NCI-H446 (cell line): ENCODE results near the gene CLEC18C.
"Not testable (repeated sequence)": the region's sequence is repeated elsewhere in the genome, so short reads cannot be mapped to it uniquely, and the experiment has no call there.

Experiments used
- DNase-seq, 2 experiments: peaks; one replicate each; lab custom pipeline; 2025; lab: John Stamatoyannopoulos, UW

The CLEC18C gene

GRCh38 chr16:70159355-70160348, 13.9 kb upstream of the CLEC18C start:
- no peak for DNase-seq

GRCh38 chr16:70160388-70160787, 13.2 kb upstream of the CLEC18C start:
- DNase-seq, result no peak

DNA sequence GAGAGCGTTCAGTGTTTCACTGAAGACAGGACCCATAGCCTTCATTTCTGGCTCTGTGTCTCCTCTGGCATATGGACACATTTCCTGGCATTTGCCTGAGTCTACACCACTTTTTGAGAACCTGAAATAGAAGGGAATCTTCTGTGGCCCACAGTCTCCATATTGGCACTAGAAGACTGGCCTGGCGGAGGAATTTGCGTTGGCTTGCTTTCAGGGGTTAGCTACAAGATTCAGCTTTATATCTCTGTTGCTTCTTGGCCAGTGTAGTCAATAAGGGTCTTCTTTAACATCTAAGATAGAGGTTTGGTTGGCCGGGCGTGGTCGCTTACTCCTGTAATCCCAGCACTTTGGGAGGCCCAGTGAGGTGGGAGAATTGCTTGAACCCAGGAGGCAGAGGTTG, 12.8 kb upstream of the CLEC18C start:
- no peak for DNase-seq

- DNase-seq, result no peak
Observed at GRCh38 chr16:70161350-70161749, 12.2 kb upstream of the CLEC18C start.

- DNase-seq, result no peak
Observed at GRCh38 chr16:70162041-70162451, 11.5 kb upstream of the CLEC18C start.

- DNase-seq, result no peak
Observed at GRCh38 chr16:70163596-70163995, 10.0 kb upstream of the CLEC18C start.

DNA sequence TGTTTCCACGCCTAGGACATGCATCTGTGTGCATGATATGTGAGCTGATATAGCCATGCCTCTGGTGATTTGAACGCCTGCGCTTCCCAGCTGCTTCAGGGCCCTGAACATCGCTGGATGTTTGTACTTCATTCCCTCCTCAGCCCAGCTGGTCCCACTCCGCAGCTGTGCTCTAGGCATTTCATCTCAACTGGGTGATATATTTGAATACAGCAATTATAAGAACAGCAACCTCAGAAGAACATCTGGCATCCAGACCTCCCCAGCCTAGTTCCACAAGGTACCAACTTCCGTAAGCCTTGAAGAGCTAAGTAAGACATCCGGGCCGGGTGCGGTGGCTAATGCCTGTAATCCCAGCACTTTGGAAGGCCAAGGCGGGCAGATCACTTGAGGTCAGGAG, 6.9 kb upstream of the CLEC18C start:
- DNase-seq, result not testable (repeated sequence)

- DNase-seq, result not testable (repeated sequence)
Observed at GRCh38 chr16:70173916-70174315, 329 bp downstream of the CLEC18C start.

- not testable (repeated sequence) for DNase-seq
Observed at GRCh38 chr16:70174387-70174932, 873 bp downstream of the CLEC18C start.

- not testable (repeated sequence) for DNase-seq
Observed at GRCh38 chr16:70187858-70188607, 14.4 kb downstream of the CLEC18C start.

- not testable (repeated sequence) for DNase-seq
Observed at GRCh38 chr16:70188608-70188915, 15.0 kb downstream of the CLEC18C start.

DNA sequence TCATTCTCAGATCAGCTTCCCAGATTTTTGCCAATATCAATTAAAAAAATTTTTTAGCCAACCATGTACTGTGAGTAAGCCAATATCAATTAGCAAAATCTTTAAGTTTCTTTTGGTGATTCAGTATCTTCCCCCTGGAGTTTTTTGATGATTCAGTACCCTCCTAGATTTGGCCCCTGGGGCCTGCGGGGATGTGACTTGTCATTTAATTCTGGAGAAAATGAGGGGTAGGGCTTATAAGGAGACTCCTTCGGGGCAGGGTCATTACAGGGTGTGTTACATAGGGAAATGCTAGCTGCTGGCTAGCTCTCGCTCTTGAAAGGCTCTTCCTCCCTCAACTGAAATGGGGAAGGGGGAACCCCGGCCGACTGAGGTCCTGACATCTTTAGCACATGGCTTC, 17.0 kb downstream of the CLEC18C start:
- DNase-seq, result not testable (repeated sequence)

GRCh38 chr16:70196683-70197300, 23.2 kb downstream of the CLEC18C start:
- not testable (repeated sequence) for DNase-seq

DNA sequence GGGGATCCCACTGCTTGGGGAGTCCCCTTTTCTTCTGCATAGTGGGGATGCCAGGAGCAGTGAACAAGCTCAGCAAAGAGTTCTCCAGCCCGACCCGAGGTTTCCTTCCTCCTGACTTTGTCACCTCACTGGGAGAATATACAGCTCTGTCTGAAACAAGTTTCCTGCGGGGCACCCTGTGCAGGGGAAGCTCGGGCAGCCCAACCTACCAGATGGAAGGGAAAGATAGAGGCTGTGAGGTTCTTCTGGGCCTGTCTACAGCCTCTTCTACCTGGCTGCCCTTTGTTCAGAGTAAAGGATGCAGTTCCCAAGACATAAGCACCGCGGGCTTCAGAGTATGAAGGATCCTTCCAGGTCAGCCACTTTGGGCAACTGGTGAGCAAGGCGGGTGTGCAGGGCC, 24.0 kb downstream of the CLEC18C start:
- not testable (repeated sequence) for DNase-seq

GRCh38 chr16:70198230-70198629, 24.6 kb downstream of the CLEC18C start:
- DNase-seq, result not testable (repeated sequence)

- not testable (repeated sequence) for DNase-seq
Observed at GRCh38 chr16:70198666-70199065, 25.1 kb downstream of the CLEC18C start.

DNA sequence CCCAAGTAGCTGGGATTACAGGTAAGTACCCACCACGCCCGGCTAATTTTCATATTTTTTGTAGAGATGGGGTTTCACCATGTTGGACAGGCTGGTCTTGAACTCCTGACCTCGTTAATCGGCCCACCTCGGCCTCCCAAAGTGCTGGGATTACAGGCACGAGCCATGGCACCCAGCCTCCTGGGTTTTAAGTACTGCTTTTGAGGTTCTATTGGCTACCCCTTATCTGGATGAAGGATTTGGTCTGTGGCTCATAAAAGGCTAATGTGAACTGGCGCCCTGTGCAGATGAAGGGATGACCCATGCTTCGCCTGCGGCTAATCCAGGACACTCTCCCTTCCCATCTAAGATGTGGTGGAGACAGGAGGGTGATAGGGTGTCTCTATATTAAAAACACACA, 25.6 kb downstream of the CLEC18C start:
- DNase-seq, result not testable (repeated sequence)

DNA sequence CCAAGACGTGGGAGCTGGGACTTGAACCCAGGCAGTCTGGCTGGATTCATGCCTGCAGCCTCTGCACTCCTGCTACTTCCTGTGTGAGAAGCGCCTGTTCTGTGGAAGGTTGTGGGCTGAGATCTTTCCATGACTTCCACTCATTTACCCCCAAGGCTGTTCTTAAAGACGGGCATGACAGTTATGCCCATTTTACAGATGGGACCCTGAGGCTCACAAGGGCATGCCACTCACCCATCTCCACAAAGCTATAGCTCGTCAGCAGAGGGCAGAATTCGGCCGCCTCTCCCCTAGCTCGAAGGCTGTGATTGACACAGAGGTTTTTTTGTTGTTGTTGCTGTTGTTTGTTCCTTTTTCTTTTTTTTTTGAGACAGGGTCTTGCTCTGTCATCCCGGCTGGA, 26.5 kb downstream of the CLEC18C start:
- DNase-seq, result not testable (repeated sequence)

- DNase-seq, result not testable (repeated sequence)
Observed at GRCh38 chr16:70203508-70203907, 29.9 kb downstream of the CLEC18C start.

DNA sequence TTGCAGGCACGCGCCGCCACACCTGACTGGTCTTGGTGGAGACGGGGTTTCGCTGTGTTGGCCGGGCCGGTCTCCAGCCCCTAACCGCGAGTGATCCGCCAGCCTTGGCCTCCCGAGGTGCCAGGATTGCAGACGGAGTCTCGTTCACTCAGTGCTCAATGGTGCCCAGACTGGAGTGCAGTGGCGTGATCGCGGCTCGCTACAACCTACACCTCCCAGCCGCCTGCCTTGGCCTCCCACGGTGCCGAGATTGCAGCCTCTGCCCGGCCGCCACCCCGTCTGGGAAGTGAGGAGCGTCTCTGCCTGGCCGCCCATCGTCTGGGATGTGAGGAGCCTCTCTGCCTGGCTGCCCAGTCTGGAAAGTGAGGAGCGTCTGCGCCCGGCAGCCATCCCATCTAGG, 30.4 kb downstream of the CLEC18C start:
- not testable (repeated sequence) for DNase-seq

DNA sequence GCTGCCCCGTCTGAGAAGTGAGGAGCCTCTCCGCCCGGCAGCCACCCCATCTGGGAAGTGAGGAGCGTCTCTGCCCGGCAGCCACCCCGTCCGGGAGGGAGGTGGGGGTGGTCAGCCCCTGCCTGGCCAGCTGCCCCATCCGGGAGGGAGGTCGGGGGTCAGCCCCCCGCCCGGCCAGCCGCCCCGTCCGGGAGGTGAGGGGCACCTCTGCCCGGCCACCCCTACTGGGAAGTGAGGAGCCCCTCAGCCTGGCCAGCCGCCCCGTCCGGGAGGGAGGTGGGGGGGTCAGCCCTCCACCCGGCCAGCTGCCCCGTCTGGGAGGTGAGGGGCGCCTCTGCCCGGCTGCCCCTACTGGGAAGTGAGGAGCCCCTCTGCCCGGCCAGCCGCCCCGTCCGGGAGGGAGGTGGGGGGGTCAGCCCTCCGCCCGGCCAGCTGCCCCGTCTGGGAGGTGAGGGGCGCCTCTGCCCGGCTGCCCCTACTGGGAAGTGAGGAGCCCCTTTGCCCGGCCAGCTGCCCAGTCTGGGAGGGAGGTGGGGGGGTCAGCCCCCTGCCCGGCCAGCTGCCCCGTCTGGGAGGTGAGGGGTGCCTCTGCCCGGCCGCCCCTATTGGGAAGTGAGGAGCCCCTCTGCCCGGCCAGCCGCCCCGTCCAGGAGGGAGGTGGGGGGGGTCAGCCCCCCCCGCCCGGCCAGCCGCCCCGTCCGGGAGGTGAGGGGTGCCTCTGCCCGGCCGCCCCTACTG, 31.2 kb downstream of the CLEC18C start:
- not testable (repeated sequence) for DNase-seq
